ENCODE data around the gene CTSZ.

DNA sequence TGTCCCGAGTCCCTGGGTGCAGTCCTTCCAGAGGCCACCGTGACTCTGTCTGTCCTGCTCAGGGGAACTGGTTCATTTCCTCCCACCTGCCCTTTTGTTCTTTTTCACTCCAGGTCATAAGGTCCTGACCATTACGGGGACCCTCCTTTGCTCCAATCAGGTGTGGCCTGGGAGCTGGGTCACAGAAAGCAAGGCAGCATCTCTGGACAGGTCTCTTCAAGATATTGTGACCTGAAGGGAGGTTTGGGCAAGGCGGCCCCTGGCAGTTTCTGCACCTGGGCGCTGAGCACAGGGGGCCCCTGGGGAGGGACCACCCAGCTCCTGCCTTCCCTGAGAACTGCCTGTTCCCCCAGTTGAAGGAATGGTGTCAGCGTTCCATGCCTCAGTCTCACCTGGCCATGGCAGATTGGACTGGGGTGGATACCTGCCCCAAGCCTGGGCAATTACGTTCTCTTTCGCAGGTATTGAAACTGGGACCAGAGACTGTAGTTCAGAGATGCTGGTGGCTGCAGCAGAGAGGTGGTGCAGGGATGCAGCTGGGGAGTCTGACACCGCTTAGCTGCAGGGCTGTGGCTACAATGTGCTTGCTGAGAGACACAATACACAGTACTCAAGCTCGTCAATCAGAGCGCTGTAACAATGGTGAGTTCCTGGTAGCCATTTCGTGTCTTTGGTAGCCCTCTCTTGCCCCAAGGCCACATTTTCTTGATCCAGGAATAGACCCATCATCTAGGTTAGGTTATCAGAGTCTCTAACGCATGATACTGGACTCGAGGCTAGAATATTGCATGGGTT lies 41.6 kb downstream of the CTSZ start:
- no peak for TF ChIP-seq CTCF (IDR thresholded peaks at IDR 0.05)
- TF ChIP-seq POLR2A (IDR thresholded peaks at IDR 0.05): no peak
